GM21515 (cell line): Measurements from ENCODE around the gene TPRG1L.

Experiments
- ATAC-seq: cut with Tn5 transposase; IDR thresholded peaks from one replicate; pipeline ENCODE4 v1.9.1; 2021; ENCODE audit not compliant: unreplicated experiment

The TPRG1L gene

GRCh38 chr1:3659093-3659492, 34.3 kb downstream of the TPRG1L start:
- ATAC-seq, result no peak

- ATAC-seq, result no peak
Measured at GRCh38 chr1:3660704-3661103, 35.9 kb downstream of the TPRG1L start.

DNA sequence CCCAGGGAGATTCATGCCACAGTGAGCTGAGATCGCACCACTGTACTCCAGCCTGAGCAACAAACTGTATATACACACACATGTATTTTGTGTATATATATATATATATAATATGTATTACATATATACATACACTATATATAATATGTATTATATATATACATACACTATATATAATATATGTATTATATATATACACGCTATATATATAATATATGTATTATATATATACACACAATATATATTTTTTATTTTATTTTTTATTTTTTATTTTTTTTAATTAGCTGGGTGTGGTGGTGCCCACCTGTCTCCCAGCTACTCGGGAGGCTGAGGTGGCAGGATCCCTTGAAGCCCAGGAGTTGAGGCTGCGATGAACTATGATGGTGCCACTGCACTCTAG, 36.8 kb downstream of the TPRG1L start:
- ATAC-seq, result no peak

DNA sequence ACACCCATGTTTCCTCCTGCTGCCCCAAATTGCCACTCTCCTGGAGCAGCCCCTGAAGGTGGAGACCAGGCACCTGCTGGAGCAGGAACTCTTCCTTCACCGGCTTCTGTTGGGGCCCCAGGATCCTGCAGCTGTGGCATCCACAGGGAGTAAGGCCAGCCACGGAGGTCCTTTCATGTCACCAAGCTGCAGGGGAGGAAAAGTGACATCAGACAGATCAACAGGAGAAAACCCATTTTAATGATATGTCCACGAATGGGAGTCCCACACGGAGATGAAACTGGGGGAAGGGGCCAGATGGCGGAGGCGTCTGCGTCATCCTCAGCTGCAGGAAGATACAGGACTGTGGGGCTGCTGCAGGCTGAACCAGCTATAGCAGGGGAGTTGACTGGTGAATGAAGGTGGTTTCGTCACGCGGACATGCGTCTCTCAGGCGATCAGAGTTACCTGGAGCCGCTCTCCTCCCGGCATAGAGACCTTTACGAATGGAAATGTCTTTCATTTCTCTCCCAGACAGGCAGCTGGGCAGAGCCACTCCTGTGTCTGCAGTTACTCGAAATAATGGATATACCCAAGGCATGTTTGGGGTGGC, 37.4 kb downstream of the TPRG1L start:
- no peak for ATAC-seq

DNA sequence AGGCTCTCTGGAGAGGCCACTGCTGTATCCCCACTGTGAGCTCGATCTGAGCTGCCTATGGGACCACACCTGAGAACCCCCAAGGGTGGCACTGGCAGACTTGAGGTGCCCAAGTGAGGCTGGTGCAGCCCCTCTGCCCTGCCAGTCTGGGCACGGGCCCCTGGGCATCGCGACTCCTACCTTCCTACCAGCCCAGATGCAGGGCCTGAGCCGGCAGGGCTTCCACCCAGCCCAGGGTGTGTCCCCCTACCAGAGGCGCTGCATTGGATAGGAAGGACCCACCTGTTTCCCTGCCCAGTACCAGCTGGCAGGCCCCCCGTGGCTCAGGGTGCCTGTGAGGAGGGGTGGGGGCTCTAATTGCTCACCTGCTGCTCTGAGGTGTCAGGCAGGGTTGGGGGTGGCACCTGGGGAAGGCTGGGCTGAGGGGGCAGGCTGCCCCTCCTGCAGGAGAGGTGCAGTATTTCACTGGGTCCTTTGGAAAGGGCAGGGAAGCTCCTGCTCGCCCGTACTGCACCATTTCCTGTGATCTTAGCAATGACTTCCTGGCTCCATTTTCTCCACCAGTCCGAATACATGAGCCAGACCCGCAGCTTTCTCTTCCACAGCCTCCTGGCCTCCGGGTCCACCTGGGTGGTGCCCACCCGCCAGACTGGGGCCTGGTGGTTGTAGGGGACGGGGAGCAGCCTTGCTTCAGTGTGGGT, 39.3 kb downstream of the TPRG1L start:
- no peak for ATAC-seq

GRCh38 chr1:3664700-3665375, 40.0 kb downstream of the TPRG1L start:
- ATAC-seq, result no peak

DNA sequence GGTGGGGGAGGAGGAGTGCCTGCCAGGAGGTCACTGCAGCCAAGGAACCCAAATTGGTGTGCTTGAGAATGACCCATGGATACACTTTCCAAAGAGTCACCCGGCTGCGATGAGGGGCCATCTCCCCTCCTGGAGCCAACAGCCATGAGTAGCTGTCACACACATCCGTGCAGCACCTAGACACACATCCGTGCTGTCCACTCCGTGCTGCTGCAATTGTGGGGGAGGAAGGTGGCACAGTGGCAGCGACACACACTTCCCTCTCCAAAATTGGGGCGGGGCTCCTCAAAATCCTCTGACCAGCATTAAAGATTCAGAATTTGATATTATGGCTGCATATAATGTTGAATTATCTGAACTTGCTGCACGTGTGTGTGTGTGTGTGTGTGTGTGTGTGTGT, 43.3 kb downstream of the TPRG1L start:
- no peak for ATAC-seq

DNA sequence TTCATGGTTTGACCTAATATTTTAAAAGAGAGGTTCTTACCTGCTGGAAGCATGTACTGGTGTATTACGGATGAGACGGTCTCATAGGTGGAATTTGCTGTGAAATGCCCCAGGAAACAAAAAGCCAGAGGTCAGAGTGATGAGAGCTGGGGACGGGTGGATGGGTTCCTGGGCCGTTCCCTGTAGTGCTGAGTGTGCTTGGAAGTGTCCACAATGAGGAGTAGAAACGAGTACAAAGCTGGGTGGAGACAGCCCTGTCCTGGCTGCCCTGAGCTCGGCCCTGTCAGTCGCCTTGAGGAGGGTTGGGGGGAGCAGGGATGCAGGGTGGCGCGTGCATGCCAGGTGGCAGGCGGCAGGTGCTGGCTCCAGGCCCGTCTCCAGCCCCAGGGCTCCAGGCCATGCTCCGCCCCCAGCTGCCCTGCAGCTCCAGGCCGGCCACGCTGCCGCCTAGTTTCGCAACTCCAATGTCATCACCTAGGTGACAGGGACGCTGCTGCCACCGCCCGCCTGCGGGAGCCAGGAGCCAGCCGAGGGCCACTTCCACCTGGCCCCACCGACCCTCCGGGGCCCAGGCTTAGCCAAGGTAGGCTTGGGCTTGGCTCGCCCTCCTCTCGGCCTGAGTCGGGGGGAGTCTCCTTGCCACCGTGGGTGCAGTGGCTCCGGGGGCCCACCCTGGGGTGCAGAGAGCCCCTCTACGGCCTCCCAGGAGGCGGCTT, 43.9 kb downstream of the TPRG1L start:
- ATAC-seq, result no peak

DNA sequence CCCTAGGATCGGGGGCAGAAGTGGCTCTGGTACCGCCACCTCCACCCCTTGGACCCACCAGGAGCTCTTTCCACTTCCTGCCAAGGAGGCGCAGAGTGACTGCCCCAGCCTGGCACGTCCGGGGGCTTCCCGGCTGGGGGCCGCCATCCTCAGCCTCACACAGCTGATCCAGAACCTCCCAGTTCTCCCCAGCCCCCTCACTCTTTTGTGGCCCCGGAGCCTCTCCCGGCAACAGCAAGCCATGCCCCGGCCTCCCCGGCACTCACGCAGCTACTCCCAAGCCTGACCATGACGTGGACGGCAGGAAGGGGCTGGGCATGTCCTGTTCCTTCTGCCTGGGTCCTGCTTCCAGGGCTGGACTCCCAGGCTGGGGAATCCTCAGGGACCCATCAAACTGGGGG, 44.6 kb downstream of the TPRG1L start:
- no peak for ATAC-seq

- no peak for ATAC-seq
Measured at GRCh38 chr1:3669971-3670431, 45.2 kb downstream of the TPRG1L start.

GRCh38 chr1:3670823-3671265, 46.0 kb downstream of the TPRG1L start:
- ATAC-seq, result no peak

DNA sequence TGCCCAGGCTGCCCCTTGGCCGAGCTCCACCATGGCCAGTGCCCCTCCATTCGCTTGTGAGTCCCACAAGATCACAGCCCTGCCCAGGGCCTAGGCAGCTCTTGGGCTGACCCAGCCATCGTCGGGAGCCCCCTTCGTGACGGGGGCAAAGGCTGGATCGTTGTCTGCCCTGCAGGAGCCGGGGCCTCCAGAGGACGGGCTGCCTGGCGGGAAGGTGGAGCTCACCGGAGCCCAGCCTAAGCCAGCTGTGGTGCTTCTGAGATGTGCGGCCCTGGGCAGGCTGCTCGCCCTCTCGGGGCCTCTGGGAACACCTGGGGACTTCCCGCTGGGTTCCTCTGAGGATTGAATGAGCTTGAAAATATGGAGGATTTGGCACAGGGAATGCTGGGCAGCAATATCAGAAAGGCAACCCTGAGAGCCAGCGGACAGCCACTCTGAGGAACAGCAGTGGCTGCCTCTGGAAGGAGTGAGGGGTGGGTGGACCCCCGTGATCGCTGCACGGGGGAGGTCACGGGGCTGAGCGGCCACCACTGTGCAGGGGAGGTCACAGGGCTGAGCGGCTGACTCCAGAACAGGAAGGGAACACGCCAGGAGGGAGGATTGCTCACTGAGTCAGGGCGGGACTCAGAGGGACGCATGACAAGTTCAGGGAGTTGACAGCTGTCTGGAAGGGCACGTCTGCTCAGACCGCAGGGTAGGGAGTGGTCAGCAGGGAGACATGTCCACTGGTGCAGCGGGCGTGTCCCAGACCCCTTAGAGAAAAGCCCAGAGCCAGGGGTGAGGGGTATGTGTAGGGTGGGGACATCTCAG, 46.8 kb downstream of the TPRG1L start:
- no peak for ATAC-seq

- no peak for ATAC-seq
Measured at GRCh38 chr1:3672231-3672970, 47.6 kb downstream of the TPRG1L start.

DNA sequence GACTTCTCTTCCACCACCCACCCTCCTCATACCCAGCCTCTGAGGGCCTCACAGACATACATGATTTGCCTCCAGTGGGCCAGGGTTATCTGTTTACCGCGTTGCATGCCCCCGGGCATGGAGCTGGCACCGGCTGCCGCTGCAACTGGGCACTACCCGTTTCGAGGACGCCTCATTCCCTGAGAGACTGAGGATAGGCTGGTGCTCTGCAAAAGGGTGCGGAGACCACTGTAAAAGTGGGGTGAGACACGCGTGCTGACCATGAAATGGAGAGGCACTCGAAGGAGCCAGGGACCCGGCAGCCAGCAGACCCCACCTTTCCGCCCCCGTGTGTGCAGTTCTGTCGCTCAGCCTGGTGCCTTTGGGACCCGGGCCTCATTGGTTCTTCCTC, 48.2 kb downstream of the TPRG1L start:
- no peak for ATAC-seq

GRCh38 chr1:3673381-3674099, 48.7 kb downstream of the TPRG1L start:
- no peak for ATAC-seq

DNA sequence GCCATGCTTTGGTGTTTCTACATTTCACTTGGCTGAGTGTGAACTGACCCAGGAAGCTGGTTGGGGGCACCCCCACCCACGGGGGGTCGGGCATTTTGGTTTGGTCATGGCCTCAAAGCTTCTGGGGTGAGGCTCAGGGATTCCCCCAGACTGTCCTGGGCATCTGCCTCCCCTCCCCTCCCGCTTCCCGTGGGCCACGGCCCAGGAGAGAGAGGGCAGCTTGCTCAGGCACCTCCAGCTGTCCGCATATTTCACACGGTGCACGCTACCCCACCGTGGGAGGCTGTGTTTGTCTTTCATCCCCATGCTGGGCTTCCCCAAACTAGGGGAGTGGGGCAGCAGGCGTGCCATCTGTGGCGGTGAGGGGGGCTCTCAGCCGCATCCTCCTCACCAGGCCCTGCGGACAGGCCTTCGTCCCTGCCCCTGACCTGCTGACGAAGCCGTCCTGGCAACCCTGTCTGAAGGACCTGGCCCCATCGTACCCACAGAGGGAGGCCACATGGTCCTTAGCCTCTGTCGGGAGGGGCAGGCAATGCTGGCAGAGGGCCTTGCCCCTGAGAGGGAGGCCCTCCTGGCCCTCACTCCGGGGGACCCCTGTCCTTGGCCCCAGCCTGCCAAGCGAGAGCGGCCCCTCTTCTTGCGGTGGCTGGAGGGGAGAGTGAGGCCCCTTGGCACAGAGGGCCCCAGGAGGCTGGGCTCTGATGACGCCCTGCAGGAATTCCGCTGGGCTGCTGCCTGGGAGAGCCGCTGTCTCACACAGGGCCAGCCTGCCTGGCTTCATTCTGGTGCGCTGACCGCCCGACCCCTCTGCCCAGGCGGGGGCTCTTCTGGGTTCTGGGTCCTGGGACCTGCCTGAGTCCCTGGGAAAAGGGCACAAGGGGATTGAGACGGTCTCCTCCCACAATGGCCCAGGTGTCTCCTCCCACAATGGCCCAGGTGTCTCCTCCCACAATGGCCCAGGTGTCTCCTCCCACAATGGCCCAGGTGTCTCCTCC, 49.6 kb downstream of the TPRG1L start:
- ATAC-seq, result no peak

GRCh38 chr1:3675436-3675835, 50.6 kb downstream of the TPRG1L start:
- no peak for ATAC-seq
